K562 (cell line): ENCODE results near the gene CLEC2L. TPM values are rescaled to one million over a fixed set of nuclear protein-coding genes. Genes with fewer than 3 reads are reported as not detected.
A peak's percentile ranks its signal among the peaks of the same experiment; 100 is the strongest.

ENCODE experiments used
- ATAC-seq: fragments of 200-7000 bp; cut with Tn5 transposase; 3 replicates; pipeline ENCODE4 v1.9.1; 2020; ENCODE audit warnings: moderate library complexity
- BruUV-seq: library from RNA; stranded (reverse); fragments of 400-500 nt; replicated peaks from 2 replicates; lab custom pipeline; 2021; lab: Mats Ljungman, UMichigan
- CTCF ChIA-PET: fragments of 300-600 bp; formaldehyde crosslinking; extraction: SDS; loops from one replicate; lab custom pipeline; 2021; ENCODE audit warnings: low intra/inter-chr PET ratio; lab: Yijun Ruan, JAX
- POLR2A ChIA-PET: fragments of 300-600, 350-650 bp; sonication (Branson Sonifier 250); formaldehyde crosslinking; extraction: SDS; loops from one replicate; lab custom pipeline; 2021; ENCODE audit warnings: antibody characterized with exemption, inconsistent platforms; lab: Yijun Ruan, JAX
- DNase-seq, 4 experiments: peaks; one replicate each; pipeline versions ENCODE4 v3.0.0 to v3.0.0-alpha.2; 2011 to 2018; ENCODE audit warnings: low spot score in 3 of 4, mixed read lengths in 3 of 4; ENCODE audit errors: extremely low read depth in 1 of 4
- FAIRE-seq: peaks from 2 replicates; lab custom pipeline; 2011; peaks lifted over from hg19 to GRCh38; lab: Jason Lieb, UNC
- H2AFZ ChIP-seq: 2 replicates; pipeline ENCODE4 v1.6.0; 2011; ENCODE audit warnings: low read depth, low read length, control low read depth, inconsistent platforms
- H3K27ac ChIP-seq: fragments of 200-600 bp; 3 replicates; pipeline ENCODE4 v1.8.0; 2011; ENCODE audit warnings: low read depth, mild to moderate bottlenecking, control low read depth, inconsistent platforms, low read length, moderate library complexity, mixed read lengths; ENCODE audit errors: extremely low read depth
- H3K27me3 ChIP-seq, 2 experiments: fragments of 300-600 bp in 1 of 2; 2 replicates in 1 of 2; 3 replicates in 1 of 2; pipeline versions ENCODE4 v1.6.0 to v1.8.0; 2011; ENCODE audit warnings: inconsistent platforms in 2 of 2, low read length in 2 of 2, mild to moderate bottlenecking in 1 of 2, mixed read lengths in 1 of 2, moderate library complexity in 1 of 2; ENCODE audit not compliant: control insufficient read depth in 2 of 2, insufficient read depth in 2 of 2
- H3K36me3 ChIP-seq: fragments of 300-600 bp; 3 replicates; pipeline ENCODE4 v1.8.0; 2011; ENCODE audit warnings: mild to moderate bottlenecking, low read length, inconsistent platforms; ENCODE audit not compliant: control insufficient read depth, insufficient read depth
- H3K4me1 ChIP-seq, 2 experiments: fragments of 200-600 bp in 1 of 2; replicated peaks in 1 of 2; 2 replicates in 1 of 2; 3 replicates in 1 of 2; pipeline versions ENCODE4 v1.5.1 to v1.8.0; 2011; ENCODE audit warnings: inconsistent platforms in 2 of 2, low read length in 2 of 2, mild to moderate bottlenecking in 1 of 2, mixed read lengths in 1 of 2, moderate library complexity in 1 of 2; ENCODE audit not compliant: control insufficient read depth in 2 of 2, insufficient read depth in 2 of 2
- H3K4me2 ChIP-seq: 2 replicates; pipeline ENCODE4 v1.6.1; 2011; ENCODE audit warnings: low read length, control low read depth, inconsistent platforms, mixed read lengths; ENCODE audit not compliant: insufficient read depth
- H3K4me3 ChIP-seq: fragments of 200-600 bp; sonication (generic), shearing (Covaris generic); 2 replicates; pipeline ENCODE4 v1.5.1; 2016; ENCODE audit warnings: control low read depth, inconsistent platforms
- H3K79me2 ChIP-seq: fragments of 200-600 bp; 3 replicates; pipeline ENCODE4 v1.8.0; 2011; ENCODE audit warnings: low read length, inconsistent platforms; ENCODE audit not compliant: control insufficient read depth, insufficient read depth
- H3K9ac ChIP-seq, 2 experiments: 2 replicates each; pipeline versions ENCODE4 v1.6.0 to v1.6.1; 2011; ENCODE audit warnings: low read depth in 2 of 2, low read length in 2 of 2, control low read depth in 1 of 2, inconsistent platforms in 1 of 2, mild to moderate bottlenecking in 1 of 2, mixed read lengths in 1 of 2; ENCODE audit not compliant: insufficient read depth in 1 of 2
- H3K9me1 ChIP-seq: one replicate; pipeline ENCODE4 v1.6.0; 2011; ENCODE audit warnings: inconsistent platforms, mild to moderate bottlenecking, low read length, moderate library complexity; ENCODE audit not compliant: control insufficient read depth, insufficient read depth
- H3K9me3 ChIP-seq: replicated peaks from 2 replicates; pipeline ENCODE4 v1.5.1; 2011; ENCODE audit warnings: low read depth, low read length, inconsistent platforms; ENCODE audit not compliant: control insufficient read depth, insufficient read depth
- H4K20me1 ChIP-seq: replicated peaks from 2 replicates; pipeline ENCODE4 v1.6.1; 2011; ENCODE audit warnings: low read length, inconsistent platforms, mixed read lengths; ENCODE audit not compliant: control insufficient read depth, insufficient read depth
- BRF1 ChIP-seq: IDR thresholded peaks from 3 replicates; pipeline ENCODE4 v1.6.1; 2011; ENCODE audit warnings: borderline replicate concordance, mild to moderate bottlenecking; ENCODE audit not compliant: insufficient read length; ENCODE audit errors: extremely low read depth
- CBX2 ChIP-seq: fragments of 200-600 bp; sonication (generic); IDR thresholded peaks from one replicate; pipeline ENCODE4 v1.6.1; 2012; ENCODE audit warnings: mild to moderate bottlenecking, low read length, inconsistent platforms; ENCODE audit not compliant: insufficient read depth, poor library complexity, severe bottlenecking
- CHD2 ChIP-seq: IDR thresholded peaks from 2 replicates; pipeline ENCODE4 v1.6.1; 2011; ENCODE audit warnings: low read depth, low read length
- EWSR1 ChIP-seq: fragments of 450-650 bp; IDR thresholded peaks from 2 replicates; pipeline ENCODE4 v1.6.1; 2018; ENCODE audit warnings: borderline replicate concordance, mild to moderate bottlenecking, low read depth, moderate library complexity; ENCODE audit not compliant: partially characterized antibody
- GMEB1 ChIP-seq: fragments of 250-450 bp; sonication (Bioruptor Pico); IDR thresholded peaks from 2 replicates; pipeline ENCODE4 v1.4.0; 2020; ENCODE audit warnings: mild to moderate bottlenecking
- HDGF ChIP-seq: fragments of 450-650 bp; IDR thresholded peaks from 2 replicates; pipeline ENCODE4 v1.6.1; 2016
- LEF1 ChIP-seq: fragments of 450-650 bp; IDR thresholded peaks from 2 replicates; pipeline ENCODE4 v1.6.1; 2016; ENCODE audit warnings: mild to moderate bottlenecking
- PRMT5 ChIP-seq: sonication (generic); formaldehyde crosslinking; IDR thresholded peaks from 2 replicates; pipeline ENCODE4 v1.5.0; 2020; ENCODE audit warnings: missing genetic modification reagents
- RBM25 ChIP-seq: fragments of 200-400 bp; formaldehyde crosslinking; IDR thresholded peaks from 2 replicates; pipeline ENCODE4 v1.6.1; 2018; ENCODE audit warnings: low read length, low read depth, moderate library complexity; ENCODE audit not compliant: severe bottlenecking
- SMAD3 ChIP-seq: fragments of 450-650 bp; formaldehyde crosslinking; conservative IDR thresholded peaks from 2 replicates; pipeline ENCODE4 v1.4.0; 2020; ENCODE audit warnings: mild to moderate bottlenecking
- SPI1 ChIP-seq: IDR thresholded peaks from 2 replicates; pipeline ENCODE4 v1.6.1; 2011; ENCODE audit warnings: low read depth, low read length, control low read depth, borderline replicate concordance
- ZC3H11A ChIP-seq: IDR thresholded peaks from 2 replicates; pipeline ENCODE4 v1.6.1; 2012; ENCODE audit warnings: low read depth, low read length, improper control_type of control experiment
- ZNF699 ChIP-seq: fragments of 250-450 bp; sonication (Bioruptor Pico); IDR thresholded peaks from 2 replicates; pipeline ENCODE4 v1.8.0; 2021; ENCODE audit warnings: mild to moderate bottlenecking, moderate library complexity; ENCODE audit not compliant: insufficient replicate concordance
- WGBS: fragments of 100-300 bp; shearing (Covaris generic); methylation state at CpG from one replicate; pipeline ENCODE4 v1.1.6; 2016; ENCODE audit warnings: low coverage, mixed read lengths; ENCODE audit not compliant: insufficient coverage; ENCODE audit errors: missing lambda C conversion rate; 5-methylcytosine and 5-hydroxymethylcytosine counted together
- in situ Hi-C: fragments of 300-500 bp; cut with MboI; formaldehyde crosslinking; loops from 4 replicates; pipeline ENCODE4 v1.15.0; 2018; ENCODE audit warnings: inconsistent platforms, mixed read lengths
- intact Hi-C: fragments of 100-400 bp; cut with micrococcal nuclease; formaldehyde crosslinking; loops from 2 replicates; pipeline ENCODE4 v1.14.2; 2022
- polyA plus RNA-seq, 8 experiments: library from polyadenylated mRNA; depleted of rRNA in 4 of 8; stranded (reverse) in 5 of 8; unstranded in 3 of 8; fragments of >200 nt; fragmentation: Nextera tagmentation in 2 of 8; fragmentation: Illumina TruSeq in 1 of 8; extraction: Ambion mirVana in 2 of 8; extraction: Trizol in 1 of 8; gene quantifications; 2 replicates each; pipeline versions ENCODE4 v1.2.1 to v1.2.3, GENCODE V29; 2011 to 2014; ENCODE audit warnings: inconsistent platforms in 1 of 8, missing spikeins in 1 of 8
- total RNA-seq, 7 experiments: library from RNA; depleted of rRNA in 6 of 7; stranded (reverse); fragments of >200 nt in 6 of 7; fragmentation: Illumina TruSeq in 2 of 7; extraction: Trizol in 2 of 7; gene quantifications; 2 replicates each; pipeline versions ENCODE4 v1.2.1 to v1.2.3, GENCODE V29; 2011 to 2021; ENCODE audit warnings: low replicate concordance in 1 of 7
- TF ChIP-seq, protein P1 (sequence below): fragments of 250-450 bp; sonication (Bioruptor Pico); IDR thresholded peaks from 2 replicates; pipeline ENCODE4 v1.5.0; 2021

Gene CLEC2L
- total and polyA plus RNA-seq, 9 of the 15 experiments (the other 6 are each of a cell fraction or from before 2014, with no cell fraction given), result 0.84 to 5.5 (median 1.8) TPM

- Histone ChIP-seq H3K4me3 (no peak overlapping the region), H3K9ac (no peak overlapping the region), H3K4me1 (peaks cover 5 to 6% of the 10 kb centered on the region in 2 experiments; a peak in 1 of 5 replicates), H3K27me3 (no peaks in the 10 kb centered on the region), H3K4me2 (no peak overlapping the region), H3K79me2 (no peaks in the 10 kb centered on the region), H2AFZ (no peak overlapping the region), H3K27ac (no peak overlapping the region), H3K9me1 (no peaks in the 10 kb centered on the region), H4K20me1 (no peaks in the 10 kb centered on the region; the same call in none of the 2 replicates), H3K36me3 (peaks cover 22% of the 10 kb centered on the region; the same call in 2 of the 3 replicates)
- no TSS peak for BruUV-seq
- CTCF ChIA-PET, result no interaction called here
- ATAC-seq (no peak), DNase-seq (no peak)
- POLR2A ChIA-PET, result interaction anchor here (0.5 to 2.2 kb wide), 3 partner anchors 8 to 47 kb away, joined by 3 to 6 read pairs (median 5); no protein-coding TSS in a partner anchor
- 65% methylated on average over 4 of the region's 4 CpGs for WGBS
- TF ChIP-seq RBM25 (peak; percentile 70), ZC3H11A (no peak)
- TF ChIP-seq, all 486 proteins: peak for 1
- in situ Hi-C loops (no loop called here), intact Hi-C loops (no loop called here)
- FAIRE-seq, result no peak
- no peaks in the 10 kb centered on the region for H3K9me3 ChIP-seq
Measured at GRCh38 chr7:139592801-139593461, 69.4 kb downstream of the CLEC2L start.

DNA sequence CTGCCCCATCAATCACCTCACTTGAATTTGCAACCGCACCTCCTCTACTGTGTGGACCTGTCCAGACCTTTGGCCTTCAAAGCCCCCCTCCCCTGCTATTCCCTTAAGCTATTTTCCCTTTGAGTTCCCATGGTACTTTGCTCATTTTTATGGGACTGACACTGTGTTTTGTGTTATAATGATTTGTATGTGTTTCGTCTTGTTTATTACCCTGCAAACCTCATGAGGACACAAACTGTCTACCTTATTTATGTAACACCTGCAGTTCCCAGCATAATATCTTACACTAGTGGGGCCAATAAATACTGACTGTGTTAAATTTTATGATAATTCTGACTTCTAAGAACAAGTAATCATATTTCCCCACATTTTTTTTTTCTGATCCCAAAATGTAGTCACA is 70.6 kb downstream of the CLEC2L start:
- ChIA-PET POLR2A (interaction anchor here (0.6 to 2.2 kb wide), 3 partner anchors 13 to 183 kb away, joined by 3 to 6 read pairs (median 3); no protein-coding TSS in a partner anchor), CTCF (no interaction called here)
- Histone ChIP-seq H4K20me1 (no peaks in the 10 kb centered on the region; the same call in 1 of the 2 replicates), H3K4me1 (0 out of 5 replicates have a peak, but pooled peaks cover 0 to 3% of the 10 kb centered on the region in 2 experiments), H3K27ac (no peak overlapping the region), H3K9me3 (no peaks in the 10 kb centered on the region), H3K79me2 (no peaks in the 10 kb centered on the region), H3K9ac (no peak overlapping the region), H3K9me1 (no peaks in the 10 kb centered on the region), H3K4me2 (no peak overlapping the region), H3K27me3 (no peaks in the 10 kb centered on the region), H3K36me3 (peaks cover 23% of the 10 kb centered on the region; the same call in 2 of the 3 replicates), H3K4me3 (no peak overlapping the region), H2AFZ (no peak overlapping the region)
- in situ Hi-C loops, result no loop called here
- WGBS, result 76% methylated on average over 2 of the region's 2 CpGs
- no peak for ATAC-seq
- TF ChIP-seq LEF1 (no peak), SMAD3 (no peak), CBX2 (no peak), CHD2 (no peak), GMEB1 (CRISPR knock-in tag) (no peak), SPI1 (no peak), BRF1 (no peak), EWSR1 (no peak), PRMT5 (no peak), HDGF (no peak), ZNF699 (CRISPR knock-in tag) (no peak)
- TF ChIP-seq, protein P1, sequence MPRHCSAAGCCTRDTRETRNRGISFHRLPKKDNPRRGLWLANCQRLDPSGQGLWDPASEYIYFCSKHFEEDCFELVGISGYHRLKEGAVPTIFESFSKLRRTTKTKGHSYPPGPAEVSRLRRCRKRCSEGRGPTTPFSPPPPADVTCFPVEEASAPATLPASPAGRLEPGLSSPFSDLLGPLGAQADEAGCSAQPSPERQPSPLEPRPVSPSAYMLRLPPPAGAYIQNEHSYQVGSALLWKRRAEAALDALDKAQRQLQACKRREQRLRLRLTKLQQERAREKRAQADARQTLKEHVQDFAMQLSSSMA, result no peak
- FAIRE-seq, result no peak
- BruUV-seq, result no TSS peak
- intact Hi-C loops, result no loop called here
- DNase-seq, result no peak
